ENCODE measurements around the gene KCNMB4.
"Not testable (repeated sequence)": the region's sequence is repeated elsewhere in the genome, so short reads cannot be mapped to it uniquely, and the experiment has no call there.

KCNMB4 gene

GRCh38 chr12:70367258-70368141, 1.4 kb downstream of the KCNMB4 start:
- no peak for FAIRE-seq
- DNase-seq (ENCODE audit: insufficient read length, low spot score), result no peak

DNA sequence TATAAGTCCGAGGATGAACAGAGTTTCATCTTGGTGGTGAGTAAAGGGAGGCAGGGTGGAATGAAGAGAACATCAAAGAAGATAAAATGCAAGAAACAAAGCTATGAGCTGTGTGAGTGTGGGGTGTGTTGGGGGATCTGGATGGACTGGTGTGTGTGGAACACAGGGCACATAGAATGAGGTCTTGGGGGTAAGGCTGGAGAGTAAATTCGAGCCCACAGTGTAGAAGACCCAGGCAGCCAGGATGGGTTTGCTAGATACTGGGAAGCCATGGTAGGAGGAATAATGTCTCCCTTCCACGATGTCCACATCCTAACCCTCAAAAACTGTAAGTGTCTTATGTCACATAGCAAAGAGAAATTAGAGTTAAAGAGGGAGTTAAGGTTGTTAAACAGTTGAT, 6.8 kb downstream of the KCNMB4 start:
- DNase-seq (ENCODE audit: insufficient read length, low spot score), result no peak
- no peak for FAIRE-seq

DNA sequence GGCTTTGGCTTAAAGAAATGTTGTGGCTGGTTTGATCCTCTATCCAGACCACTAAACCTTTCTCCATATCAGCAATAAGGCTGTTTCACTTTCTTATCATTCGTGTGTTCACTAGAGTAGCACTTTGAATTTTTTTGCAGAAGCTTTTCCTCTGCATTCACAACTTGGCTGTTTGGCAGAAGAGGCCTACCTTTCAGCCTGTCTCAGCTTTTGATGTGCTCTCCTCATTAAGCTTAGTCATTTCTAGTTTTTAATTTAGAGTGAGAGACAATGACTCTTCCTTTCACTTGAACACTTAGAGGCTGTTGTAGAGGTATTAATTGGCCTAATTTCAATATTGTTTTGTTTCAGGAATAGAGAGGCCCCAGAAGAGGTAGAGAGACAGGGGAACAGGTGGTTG, 13.8 kb downstream of the KCNMB4 start:
- DNase-seq (ENCODE audit: insufficient read length, low spot score), result no peak

GRCh38 chr12:70383484-70383883, 17.4 kb downstream of the KCNMB4 start:
- FAIRE-seq (no peak), DNase-seq (ENCODE audit: insufficient read length, low spot score) (no peak)

More for the DNA sequence above, 13.8 kb downstream of the KCNMB4 start:
- no peak for FAIRE-seq

- no peak for DNase-seq (ENCODE audit: insufficient read length, low spot score)
Measured at GRCh38 chr12:70383886-70384285, 17.8 kb downstream of the KCNMB4 start.

GRCh38 chr12:70386771-70387170, 20.7 kb downstream of the KCNMB4 start:
- FAIRE-seq (no peak), DNase-seq (ENCODE audit: insufficient read length, low spot score) (no peak)

More at GRCh38 chr12:70383886-70384285, 17.8 kb downstream of the KCNMB4 start:
- no peak for FAIRE-seq

DNA sequence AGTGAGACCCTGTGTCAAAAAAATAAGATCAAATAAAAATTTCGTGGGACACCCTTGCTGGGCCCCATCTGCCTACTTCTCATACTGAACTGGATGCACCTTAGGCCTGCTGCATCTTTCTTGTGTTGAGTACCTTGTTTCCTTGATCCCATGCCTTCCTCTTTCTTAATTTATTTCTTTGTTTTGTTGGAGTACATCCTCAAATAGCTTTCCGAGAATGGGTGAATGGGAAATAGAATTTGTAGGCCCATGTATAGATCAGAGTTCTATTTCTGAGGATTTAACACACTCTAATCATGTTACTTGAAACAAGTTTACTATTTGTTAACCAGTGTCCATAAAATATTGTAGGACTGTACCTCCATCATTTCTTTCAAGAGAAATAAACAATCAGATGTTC, 23.6 kb downstream of the KCNMB4 start:
- FAIRE-seq, result no peak

DNA sequence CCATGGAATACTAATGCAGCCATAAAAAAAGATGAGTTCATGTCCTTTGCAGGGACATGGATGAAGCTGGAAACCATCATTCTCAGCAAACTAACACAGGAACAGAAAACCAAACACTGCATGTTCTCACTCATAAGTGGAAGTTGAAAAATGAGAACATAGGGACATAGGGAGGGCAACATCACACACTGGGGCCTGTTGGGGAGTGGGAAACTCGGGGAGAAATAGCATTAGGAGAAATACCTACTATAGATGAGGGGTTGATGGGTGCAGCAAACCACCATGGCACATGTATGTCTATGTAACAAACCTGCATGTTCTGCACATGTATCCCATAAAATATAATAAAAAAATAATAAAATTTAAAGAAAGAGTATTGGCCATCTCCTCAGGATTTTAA, 26.5 kb downstream of the KCNMB4 start:
- DNase-seq (ENCODE audit: insufficient read length, low spot score); FAIRE-seq: not testable (repeated sequence)

More for the DNA sequence above, 23.6 kb downstream of the KCNMB4 start:
- no peak for DNase-seq (ENCODE audit: insufficient read length, low spot score)

DNA sequence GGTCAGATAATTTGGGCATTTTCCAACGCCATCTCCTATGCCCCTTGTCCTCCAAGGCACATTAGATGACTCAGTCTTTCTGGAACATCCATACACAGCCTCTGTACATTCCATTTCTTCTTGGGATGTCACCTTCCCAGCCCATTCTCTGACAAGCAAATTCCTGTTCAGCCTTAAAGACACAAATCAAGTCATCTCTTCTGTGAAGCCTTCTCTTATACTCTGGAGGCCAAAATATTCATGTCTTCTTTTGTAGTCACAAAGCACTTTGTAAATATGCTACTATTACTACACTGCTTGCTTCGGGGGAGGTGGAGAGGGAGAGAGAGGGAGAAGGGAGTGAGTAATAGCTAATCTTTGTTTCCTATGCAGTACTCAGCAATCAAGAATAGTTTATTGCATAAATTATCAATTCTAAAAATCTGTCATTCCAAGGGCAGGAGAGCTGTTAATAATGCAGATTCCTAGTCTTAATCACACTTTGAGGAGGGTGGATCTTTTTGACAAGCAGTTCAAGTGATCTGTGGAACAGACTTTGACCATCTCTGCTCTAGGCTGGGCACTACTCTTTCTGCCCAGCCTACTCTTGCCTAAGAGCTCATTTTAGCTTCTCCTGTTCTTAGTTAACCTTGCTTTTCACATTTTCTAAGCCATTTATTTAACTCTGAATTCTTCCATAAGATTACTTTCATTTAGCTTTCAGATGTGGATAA, 27.9 kb downstream of the KCNMB4 start:
- DNase-seq (ENCODE audit: insufficient read length, low spot score) (no peak), FAIRE-seq (no peak)

GRCh38 chr12:70398002-70398401, 31.9 kb downstream of the KCNMB4 start:
- FAIRE-seq, result no peak
- DNase-seq (ENCODE audit: insufficient read length, low spot score), result no peak

GRCh38 chr12:70398862-70399261, 32.8 kb downstream of the KCNMB4 start:
- no peak for DNase-seq (ENCODE audit: insufficient read length, low spot score)
- FAIRE-seq, result no peak

DNA sequence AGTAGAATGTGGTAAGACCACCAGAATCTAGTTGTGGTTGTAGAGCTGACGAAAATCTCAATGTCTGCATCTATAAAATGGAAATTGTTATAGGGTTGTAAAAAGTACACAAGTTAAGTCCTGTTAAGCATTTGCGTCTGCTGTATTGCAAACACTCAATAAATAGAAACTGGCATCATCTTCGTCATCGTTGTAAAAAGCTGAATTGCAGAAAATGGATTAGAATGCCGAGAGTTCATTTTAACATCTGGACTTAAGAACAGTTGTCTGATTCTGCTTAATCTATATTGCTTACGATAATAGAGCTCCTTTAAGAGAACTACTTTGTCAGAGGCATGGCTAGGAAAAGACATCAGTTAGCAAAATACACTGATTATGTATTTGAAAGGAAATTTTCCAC, 33.2 kb downstream of the KCNMB4 start:
- no peak for FAIRE-seq
- DNase-seq (ENCODE audit: insufficient read length, low spot score), result no peak

DNA sequence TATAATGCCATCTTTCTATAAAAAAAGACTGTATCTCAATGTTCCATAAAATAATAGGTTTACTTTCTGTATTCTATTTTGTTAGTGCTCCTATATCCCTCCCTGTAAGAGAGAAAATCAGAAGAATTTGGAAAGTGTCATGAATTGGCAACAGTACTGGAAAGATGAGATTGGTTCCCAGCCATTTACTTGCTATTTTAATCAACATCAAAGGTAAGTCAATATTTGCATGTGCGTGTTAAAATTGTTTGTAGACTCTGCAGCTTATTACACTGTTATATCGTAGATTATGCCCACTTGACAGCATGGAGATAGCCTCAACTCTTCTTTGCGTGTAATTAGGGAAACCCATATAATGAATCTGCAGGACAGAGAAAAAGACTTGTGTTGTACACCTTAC, 34.0 kb downstream of the KCNMB4 start:
- DNase-seq (ENCODE audit: insufficient read length, low spot score) (no peak), FAIRE-seq (no peak)

DNA sequence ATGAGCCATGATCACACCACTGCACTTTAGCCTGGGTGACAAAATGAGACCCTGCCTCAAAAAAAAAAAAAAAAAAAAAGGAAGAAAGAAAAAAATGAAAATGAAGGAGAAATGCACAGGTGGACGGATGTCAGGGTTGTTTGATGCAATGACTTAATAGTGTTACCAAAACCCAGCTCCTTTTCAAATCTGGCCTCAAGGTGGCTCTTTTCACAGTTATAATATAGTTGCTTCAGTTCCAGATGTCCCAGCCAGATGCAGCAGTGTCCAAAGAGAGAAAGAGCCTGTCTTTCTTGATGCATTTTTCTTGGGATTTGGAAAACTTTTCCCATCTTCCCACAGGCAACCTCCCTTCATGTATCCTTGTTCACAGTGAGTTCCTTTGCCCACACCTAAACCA, 36.5 kb downstream of the KCNMB4 start:
- DNase-seq (ENCODE audit: insufficient read length, low spot score), result no peak

GRCh38 chr12:70403826-70404225, 37.7 kb downstream of the KCNMB4 start:
- no peak for DNase-seq (ENCODE audit: insufficient read length, low spot score)
- no peak for FAIRE-seq

More for the DNA sequence above, 36.5 kb downstream of the KCNMB4 start:
- no peak for FAIRE-seq

GRCh38 chr12:70408004-70408790, 42.1 kb downstream of the KCNMB4 start:
- DNase-seq (ENCODE audit: insufficient read length, low spot score), result no peak
- FAIRE-seq, result no peak

DNA sequence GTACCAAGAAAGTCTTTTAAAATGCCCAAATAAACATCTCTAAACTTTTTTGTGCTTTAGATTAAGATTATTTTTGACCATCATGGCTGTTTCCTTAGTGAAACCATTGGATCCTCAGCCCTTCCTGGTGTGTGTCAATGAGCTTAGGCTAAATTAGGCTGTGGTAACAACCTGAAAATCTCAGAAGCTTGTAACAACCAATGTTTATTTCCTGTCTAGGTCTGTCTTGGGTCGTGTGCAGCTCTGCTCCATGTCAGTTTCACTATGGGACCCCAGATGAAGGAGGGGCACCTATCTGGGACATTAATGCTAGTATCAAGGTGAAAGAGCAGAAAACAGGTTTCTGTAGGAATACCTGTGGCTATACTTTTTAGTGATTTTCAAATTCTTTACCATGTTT, 49.9 kb downstream of the KCNMB4 start:
- FAIRE-seq, result no peak
- no peak for DNase-seq (ENCODE audit: insufficient read length, low spot score)

DNA sequence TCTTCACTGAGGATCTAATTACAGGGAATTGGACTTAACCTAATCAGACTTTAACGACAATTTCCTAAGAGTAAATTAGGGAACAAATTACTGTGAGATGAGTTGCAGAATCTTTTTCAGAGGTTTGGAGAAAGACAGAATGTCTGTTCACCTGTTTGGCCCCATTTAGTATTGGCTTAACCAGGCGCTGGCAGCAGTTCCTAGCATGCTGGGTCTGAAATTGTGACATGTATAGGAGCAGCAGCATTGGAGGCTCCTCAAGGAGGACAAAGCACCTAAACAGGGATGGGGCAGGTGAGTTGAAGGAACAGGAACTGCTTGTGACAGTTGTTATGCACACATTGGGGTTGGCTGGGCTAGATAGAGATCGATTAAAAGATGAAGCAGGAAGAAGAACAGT, 51.0 kb downstream of the KCNMB4 start:
- no peak for DNase-seq (ENCODE audit: insufficient read length, low spot score)
- FAIRE-seq, result no peak

- DNase-seq (ENCODE audit: insufficient read length, low spot score), result no peak
- FAIRE-seq, result peak; percentile 54
Measured at GRCh38 chr12:70418101-70418500, 52.0 kb downstream of the KCNMB4 start.

DNA sequence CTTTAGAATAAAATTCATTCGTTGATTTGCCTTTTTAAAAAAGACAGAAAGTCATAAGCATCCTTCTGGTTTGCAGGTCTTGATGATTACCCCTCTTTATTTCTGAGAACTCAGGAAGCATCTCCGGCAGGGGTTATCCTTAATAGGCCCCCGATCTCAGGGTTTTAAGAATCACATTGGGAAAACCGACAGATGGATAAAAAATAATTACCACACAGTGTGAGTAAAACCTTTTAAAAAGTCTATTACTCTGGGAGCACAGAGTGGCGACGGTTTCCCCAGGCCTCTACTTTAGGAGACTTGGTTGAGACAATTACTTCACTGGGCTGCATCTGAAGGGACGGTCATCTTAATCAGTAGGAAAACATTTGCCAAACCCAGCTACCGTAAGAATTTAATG, 56.5 kb downstream of the KCNMB4 start:
- DNase-seq (ENCODE audit: insufficient read length, low spot score) (no peak), FAIRE-seq (no peak)

GRCh38 chr12:70426620-70427019, 60.5 kb downstream of the KCNMB4 start:
- DNase-seq (ENCODE audit: insufficient read length, low spot score), result no peak
- FAIRE-seq, result no peak

Measured in HTR-8/SVneo (cell line).